Ascending aorta (tissue), 2 donors: ENCODE results near the gene NEURL1. TPM values are rescaled to one million over a fixed set of nuclear protein-coding genes. Genes with fewer than 3 reads are reported as not detected.

Experiments used
- DNase-seq, 2 donors: peaks; one replicate each; pipeline ENCODE4 v3.0.0-alpha.2; 2019; ENCODE audit warnings: low spot score in 2 of 2
- H3K27ac ChIP-seq, 2 donors: fragments of 200-600 bp; sonication (generic); one replicate each; pipeline ENCODE4 v1.5.1; 2016 to 2017; ENCODE audit warnings: mild to moderate bottlenecking in 1 of 2
- H3K27me3 ChIP-seq: fragments of 200-600 bp; sonication (generic); one replicate; pipeline ENCODE4 v1.5.1; 2017
- H3K36me3 ChIP-seq, 2 donors: fragments of 200-600 bp; sonication (generic); one replicate each; pipeline ENCODE4 v1.5.1; 2016
- H3K4me1 ChIP-seq, 2 donors: fragments of 200-600 bp; sonication (generic); one replicate each; pipeline ENCODE4 v1.5.1; 2016 to 2017; ENCODE audit warnings: mild to moderate bottlenecking in 1 of 2
- H3K4me3 ChIP-seq, 2 donors: fragments of 200-600 bp; sonication (generic); one replicate each; pipeline ENCODE4 v1.5.1; 2016 to 2017; ENCODE audit warnings: mild to moderate bottlenecking in 1 of 2
- H3K9me3 ChIP-seq, 2 donors: fragments of 200-600 bp; sonication (generic); one replicate each; pipeline ENCODE4 v1.5.1; 2016
- CTCF ChIP-seq, 3 experiments: fragments of 200-600 bp in 2 of 3; fragments of 450-650 bp in 1 of 3; sonication (generic) in 2 of 3; IDR thresholded peaks; one replicate each; pipeline ENCODE4 v1.5.1; 2016 to 2019; ENCODE audit warnings: antibody characterized with exemption in 3 of 3, mild to moderate bottlenecking in 1 of 3, moderate library complexity in 1 of 3
- intact Hi-C: fragments of 100-400 bp; cut with DNase I; formaldehyde crosslinking; loops from one replicate; pipeline ENCODE4 v1.15.1; 2023
- total RNA-seq: library from RNA; depleted of rRNA; stranded (reverse); fragments of >200 nt; gene quantifications from one replicate; pipeline ENCODE4 v1.1.0, GENCODE V29; 2016

The NEURL1 gene
- total RNA-seq, 1 donor from 2014 or later = not detected

- Histone ChIP-seq H3K27me3 (no peaks in the 10 kb centered on the region), H3K9me3 (no peaks in the 10 kb centered on the region), H3K27ac (no peak overlapping the region), H3K36me3 (no peaks in the 10 kb centered on the region), H3K4me1 (no peaks in the 10 kb centered on the region), H3K4me3 (no peak overlapping the region)
- DNase-seq = no peak
- TF ChIP-seq CTCF (IDR thresholded peaks at IDR 0.05) = no peak
- intact Hi-C loops = no loop called here
These were observed 77.5 kb downstream of the NEURL1 start for GRCh38 chr10:103570844-103571655.

DNA sequence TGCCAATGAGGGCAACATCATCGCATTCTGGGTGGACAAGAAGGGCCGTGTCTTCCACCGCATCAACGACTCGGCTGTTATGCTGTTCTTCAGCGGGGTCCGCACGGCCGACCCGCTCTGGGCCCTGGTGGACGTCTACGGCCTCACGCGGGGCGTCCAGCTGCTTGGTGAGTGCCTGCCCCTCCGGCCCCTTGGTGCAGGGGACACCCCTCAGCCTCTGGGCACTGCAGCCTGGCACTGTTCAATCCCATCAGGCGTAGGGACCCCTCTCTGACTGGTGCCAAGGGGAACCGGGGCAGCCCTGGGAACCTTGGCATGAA is 78.1 kb downstream of the NEURL1 start:
- Histone ChIP-seq H3K9me3 (no peaks in the 10 kb centered on the region), H3K27me3 (no peaks in the 10 kb centered on the region), H3K27ac (no peak overlapping the region), H3K4me3 (no peak overlapping the region), H3K36me3 (no peaks in the 10 kb centered on the region), H3K4me1 (no peaks in the 10 kb centered on the region)
- intact Hi-C loops = no loop called here
- DNase-seq = no peak
- TF ChIP-seq CTCF (IDR thresholded peaks at IDR 0.05) = no peak

DNA sequence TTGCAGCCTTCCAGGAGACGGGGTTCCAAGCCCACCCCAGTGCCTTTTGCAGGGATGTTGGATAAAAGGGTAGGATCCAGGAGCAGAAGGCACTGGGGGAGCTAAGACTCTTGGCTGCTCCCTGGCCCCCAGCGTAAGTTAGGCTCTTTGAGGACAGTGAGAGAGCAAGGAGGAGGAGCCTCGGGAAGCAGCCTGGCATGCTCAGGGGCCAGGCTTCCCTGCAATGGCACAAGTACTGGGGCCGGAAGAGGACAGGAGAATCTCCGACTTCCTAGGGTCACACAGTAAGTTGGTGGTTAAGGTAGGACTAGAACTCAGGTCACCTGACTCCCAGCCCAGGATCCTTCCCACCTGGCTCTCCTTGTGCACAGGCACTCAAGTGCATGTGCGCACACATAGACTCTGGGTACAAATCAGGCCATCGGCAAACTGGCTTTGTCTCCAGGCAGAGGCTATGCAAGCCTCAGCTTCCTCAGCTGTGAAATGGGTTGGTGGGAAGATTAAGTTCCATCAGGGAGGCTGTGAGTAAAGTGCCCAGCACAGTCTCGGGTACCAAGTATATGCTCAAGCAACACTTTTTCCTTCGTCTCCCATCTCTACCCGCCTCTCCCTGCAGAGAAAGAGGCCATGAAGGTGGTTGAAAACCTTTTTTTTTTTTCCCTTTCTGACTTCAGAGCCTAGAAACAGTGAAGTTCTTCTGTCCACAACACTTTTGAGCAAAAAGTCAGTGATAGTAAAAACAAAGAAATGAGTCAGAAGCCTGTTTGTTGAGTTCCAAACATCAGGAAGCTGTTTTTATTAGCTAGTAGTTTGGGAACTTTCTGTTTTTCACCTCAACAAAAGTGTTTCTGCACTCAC is 79.1 kb downstream of the NEURL1 start:
- no peak for DNase-seq
- Histone ChIP-seq H3K4me1 (no peaks in the 10 kb centered on the region), H3K36me3 (no peaks in the 10 kb centered on the region), H3K9me3 (no peaks in the 10 kb centered on the region), H3K4me3 (no peak overlapping the region), H3K27ac (no peak overlapping the region), H3K27me3 (no peaks in the 10 kb centered on the region)
- intact Hi-C loops = no loop called here
- no peak for TF ChIP-seq CTCF (IDR thresholded peaks at IDR 0.05)

- no peak for DNase-seq
- H3K36me3 ChIP-seq = no peaks in the 10 kb centered on the region
- H3K27ac ChIP-seq = no peak overlapping the region
- no peak overlapping the region for H3K4me3 ChIP-seq
- H3K27me3 ChIP-seq = no peaks in the 10 kb centered on the region
- H3K9me3 ChIP-seq = no peaks in the 10 kb centered on the region
- no peak for TF ChIP-seq CTCF (IDR thresholded peaks at IDR 0.05)
- intact Hi-C loops = no loop called here
- H3K4me1 ChIP-seq = no peaks in the 10 kb centered on the region
These were observed 79.6 kb downstream of the NEURL1 start for GRCh38 chr10:103573205-103573487.

GRCh38 chr10:103574097-103575061 is 80.9 kb downstream of the NEURL1 start:
- Histone ChIP-seq H3K4me1 (no peaks in the 10 kb centered on the region), H3K27me3 (no peaks in the 10 kb centered on the region), H3K27ac (no peak overlapping the region), H3K36me3 (no peaks in the 10 kb centered on the region), H3K4me3 (no peak overlapping the region), H3K9me3 (no peaks in the 10 kb centered on the region)
- DNase-seq = no peak
- intact Hi-C loops = no loop called here
- no peak for TF ChIP-seq CTCF (IDR thresholded peaks at IDR 0.05)
